ENCODE measurements around the gene ZNF621. TPM values are rescaled to one million over a fixed set of nuclear protein-coding genes. Genes with fewer than 3 reads are reported as not detected.

Gene ZNF621
- total and polyA plus RNA-seq, 2 of the 8 experiments (the other 6 are each of a cell fraction or from before 2014, with no cell fraction given): 10.9 to 15.4 TPM

- TF ChIP-seq E2F6 (IDR thresholded peaks at IDR 0.05): peak; percentile 51; the same call in 1 of the 2 replicates
- TF ChIP-seq CEBPB (IDR thresholded peaks at IDR 0.05; ENCODE audit: low read depth, low read length): no peak
- no peak for TF ChIP-seq CHD1 (IDR thresholded peaks at IDR 0.05; ENCODE audit: low read depth, low read length)
- no peak for TF ChIP-seq CBX5 (IDR thresholded peaks at IDR 0.05; ENCODE audit: low read depth, low read length)
- no peak for TF ChIP-seq TCF12 (IDR thresholded peaks at IDR 0.05; ENCODE audit: low read depth, low read length)
- no peak for TF ChIP-seq BCL11A (IDR thresholded peaks at IDR 0.05; ENCODE audit: low read depth in 2 of 2, low read length in 2 of 2)
- TF ChIP-seq JUND (IDR thresholded peaks at IDR 0.05; ENCODE audit: low read length): no peak
- no peak for TF ChIP-seq HDAC6 (IDR thresholded peaks at IDR 0.05; ENCODE audit: low read depth, low read length)
- no peak for TF ChIP-seq CHD7 (IDR thresholded peaks at IDR 0.05; ENCODE audit: insufficient replicate concordance, low read length)
- TF ChIP-seq RFX5 (IDR thresholded peaks at IDR 0.05; ENCODE audit: borderline replicate concordance, low read depth, low read length): no peak
Measured at GRCh38 chr3:40505599-40506462, 18.9 kb upstream of the ZNF621 start, which contains the start of gene ZNF620 (continued).

All from H1 (cell line).